HCT116 (cell line): ENCODE measurements around the gene GNGT1. TPM values are rescaled to one million over a fixed set of nuclear protein-coding genes. Genes with fewer than 3 reads are reported as not detected.

ENCODE experiments used
- ATAC-seq: fragments of 200-7000 bp; cut with Tn5 transposase; 2 replicates; pipeline ENCODE4 v1.9.1; 2020; ENCODE audit warnings: mild to moderate bottlenecking, moderate library complexity
- BruUV-seq: library from RNA; stranded (reverse); fragments of 400-500 nt; replicated peaks from 2 replicates; lab custom pipeline; 2021; lab: Mats Ljungman, UMichigan
- CTCF ChIA-PET: fragments of 300-600 bp; sonication (Branson Sonifier 250); formaldehyde crosslinking; loops from one replicate; lab custom pipeline; 2021; ENCODE audit warnings: antibody characterized with exemption; lab: Charles Lee
- POLR2A ChIA-PET: fragments of 300-600, 350-600 bp; sonication (Branson Sonifier 250); formaldehyde crosslinking; loops from one replicate; lab custom pipeline; 2021; ENCODE audit warnings: antibody characterized with exemption; lab: Charles Lee
- RAD21 ChIA-PET, 2 experiments: fragments of 300-600 bp; sonication (Branson Sonifier 250); formaldehyde crosslinking; loops; one replicate each; lab custom pipeline; 2023; ENCODE audit warnings: low total read pairs in 2 of 2; ENCODE audit not compliant: uncharacterized antibody in 2 of 2, unreplicated experiment in 2 of 2, low non-redundant PET in 1 of 2; lab: Charles Lee
- DNase-seq: peaks from one replicate; pipeline ENCODE4 v3.0.0-alpha.2; 2010; ENCODE audit warnings: low read depth, low spot score
- H2AFZ ChIP-seq: fragments of 200-600 bp; shearing (Covaris generic), sonication (generic); 2 replicates; pipeline ENCODE4 v1.6.1; 2017; ENCODE audit warnings: low read depth, mixed run types, mixed read lengths, antibody characterized with exemption, low read length; ENCODE audit not compliant: poor library complexity, severe bottlenecking
- H3K27ac ChIP-seq: 2 replicates; pipeline ENCODE4 v1.5.1; 2012; ENCODE audit warnings: low read depth, low read length
- H3K27me3 ChIP-seq: fragments of 200-600 bp; sonication (generic); 2 replicates; pipeline ENCODE4 v1.6.1; 2016; ENCODE audit warnings: mixed run types, low read length, mixed read lengths; ENCODE audit not compliant: insufficient read depth
- H3K36me3 ChIP-seq, 2 experiments: fragments of 200-500 bp in 1 of 2; fragments of 200-600 bp in 1 of 2; sonication (Bioruptor generic) in 1 of 2; sonication (generic) in 1 of 2; 2 replicates each; pipeline versions ENCODE4 v1.5.1 to v1.6.1; 2014 to 2016; ENCODE audit warnings: low read length in 2 of 2, inconsistent platforms in 1 of 2, mixed read lengths in 1 of 2, mixed run types in 1 of 2; ENCODE audit not compliant: insufficient read depth in 2 of 2, control insufficient read depth in 1 of 2
- H3K4me1 ChIP-seq, 2 experiments: fragments of 200-600 bp in 1 of 2; sonication (generic) in 1 of 2; 2 replicates each; pipeline versions ENCODE4 v1.5.1 to v1.6.1; 2012 to 2017; ENCODE audit warnings: low read length in 2 of 2, inconsistent platforms in 1 of 2, mild to moderate bottlenecking in 1 of 2, mixed read lengths in 1 of 2, mixed run types in 1 of 2, moderate library complexity in 1 of 2; ENCODE audit not compliant: insufficient read depth in 2 of 2, control insufficient read depth in 1 of 2
- H3K4me2 ChIP-seq: fragments of 200-600 bp; sonication (generic); 2 replicates; pipeline ENCODE4 v1.6.1; 2017; ENCODE audit warnings: mixed run types, low read length, mixed read lengths
- H3K4me3 ChIP-seq, 2 experiments: fragments of 200-600 bp in 1 of 2; sonication (generic) in 1 of 2; replicated peaks in 1 of 2; 2 replicates each; pipeline ENCODE4 v1.5.1; 2011 to 2016; ENCODE audit warnings: low read length in 2 of 2, control low read depth in 1 of 2, low read depth in 1 of 2, mild to moderate bottlenecking in 1 of 2, mixed read lengths in 1 of 2, mixed run types in 1 of 2
- H3K79me2 ChIP-seq: fragments of 200-600 bp; sonication (generic); 2 replicates; pipeline ENCODE4 v1.6.1; 2017; ENCODE audit warnings: mild to moderate bottlenecking, mixed run types, low read length, moderate library complexity, mixed read lengths; ENCODE audit not compliant: insufficient read depth
- H3K9ac ChIP-seq: fragments of 200-600 bp; sonication (generic); 2 replicates; pipeline ENCODE4 v1.6.1; 2016; ENCODE audit warnings: low read length, mixed read lengths
- H3K9me2 ChIP-seq: fragments of 200-600 bp; sonication (generic), shearing (Covaris generic); 2 replicates; pipeline ENCODE4 v1.6.1; 2017; ENCODE audit warnings: mixed run types, mild to moderate bottlenecking, moderate library complexity; ENCODE audit not compliant: insufficient read depth
- H3K9me3 ChIP-seq, 2 experiments: fragments of 200-500 bp in 1 of 2; fragments of 200-600 bp in 1 of 2; sonication (Bioruptor generic) in 1 of 2; sonication (generic) in 1 of 2; 2 replicates each; pipeline ENCODE4 v1.6.1; 2014 to 2017; ENCODE audit warnings: low read length in 2 of 2, mixed read lengths in 2 of 2, inconsistent platforms in 1 of 2, low read depth in 1 of 2, mild to moderate bottlenecking in 1 of 2, mixed run types in 1 of 2, moderate library complexity in 1 of 2; ENCODE audit not compliant: control insufficient read depth in 1 of 2, insufficient read depth in 1 of 2
- H4K20me1 ChIP-seq: fragments of 200-600 bp; sonication (generic), shearing (Covaris generic); 2 replicates; pipeline ENCODE4 v1.6.1; 2017; ENCODE audit warnings: mixed run types, mild to moderate bottlenecking, moderate library complexity; ENCODE audit not compliant: insufficient read depth
- JUND ChIP-seq: IDR thresholded peaks from 2 replicates; pipeline ENCODE4 v1.6.1; 2012
- REST ChIP-seq: IDR thresholded peaks from 2 replicates; pipeline ENCODE4 v1.6.1; 2012; ENCODE audit warnings: low read depth
- SIN3A ChIP-seq: IDR thresholded peaks from 2 replicates; pipeline ENCODE4 v1.6.1; 2012; ENCODE audit warnings: low read depth
- intact Hi-C: fragments of 100-400 bp; cut with micrococcal nuclease; formaldehyde crosslinking; loops from 2 replicates; pipeline ENCODE4 v1.10.0; 2022
- total RNA-seq: library from RNA; stranded (reverse); gene quantifications from one replicate; pipeline ENCODE4 v1.2.1, GENCODE V29; 2021; ENCODE audit not compliant: unreplicated experiment

The GNGT1 gene
- total RNA-seq, 1 experiment from 2014 or later: 0.91 TPM

GRCh38 chr7:93944673-93945072 lies 38.3 kb downstream of the GNGT1 start (continued):
- TF ChIP-seq REST: no peak
- no peak for TF ChIP-seq SIN3A

GRCh38 chr7:93945083-93945482 lies 38.7 kb downstream of the GNGT1 start:
- no peaks in the 10 kb centered on the region for H3K9me3 ChIP-seq
- no peaks in the 10 kb centered on the region for H3K36me3 ChIP-seq
- ATAC-seq (no peak), DNase-seq (no peak)
- H3K9me2 ChIP-seq: no peaks in the 10 kb centered on the region
- H2AFZ ChIP-seq: no peak overlapping the region
- no peak overlapping the region for H3K4me2 ChIP-seq
- no peak for TF ChIP-seq JUND
- intact Hi-C loops: no loop called here
- no peak overlapping the region for H3K4me3 ChIP-seq
- no peak overlapping the region for H3K27ac ChIP-seq
- H3K4me1 ChIP-seq: no peaks in the 10 kb centered on the region
- H3K9ac ChIP-seq: no peak overlapping the region
- RAD21 ChIA-PET: no interaction called here
- H3K79me2 ChIP-seq: no peaks in the 10 kb centered on the region
- no TSS peak for BruUV-seq
- POLR2A ChIA-PET: no interaction called here
- CTCF ChIA-PET: no interaction called here
- H4K20me1 ChIP-seq: no peaks in the 10 kb centered on the region
- H3K27me3 ChIP-seq: no peaks in the 10 kb centered on the region
